H9 (cell line): ENCODE data around the gene LRP1B. TPM values are rescaled to one million over a fixed set of nuclear protein-coding genes. Genes with fewer than 3 reads are reported as not detected.
A peak's percentile ranks its signal among the peaks of the same experiment; 100 is the strongest.

Experiments used
- DNase-seq: peaks from one replicate; pipeline ENCODE4 v3.0.0-alpha.2; 2017
- H2AFZ ChIP-seq: one replicate; pipeline ENCODE4 v1.6.1; 2013; ENCODE audit warnings: mild to moderate bottlenecking, low read length, control low read depth, moderate library complexity
- H2AK5ac ChIP-seq: 2 replicates; pipeline ENCODE4 v1.6.1; 2013; ENCODE audit warnings: low read length, control low read depth, mixed read lengths; ENCODE audit not compliant: insufficient read length
- H2BK120ac ChIP-seq: one replicate; pipeline ENCODE4 v1.6.1; 2013; ENCODE audit warnings: low read depth, mild to moderate bottlenecking, low read length, control low read depth, inconsistent platforms; ENCODE audit not compliant: poor library complexity, severe bottlenecking
- H2BK12ac ChIP-seq: 2 replicates; pipeline ENCODE4 v1.6.1; 2013; ENCODE audit warnings: low read length, control low read depth, mixed read lengths, low read depth; ENCODE audit not compliant: insufficient read length
- H2BK15ac ChIP-seq: 2 replicates; pipeline ENCODE4 v1.6.1; 2013; ENCODE audit warnings: low read depth, low read length, control low read depth
- H2BK20ac ChIP-seq: one replicate; pipeline ENCODE4 v1.6.1; 2013; ENCODE audit warnings: low read depth, mild to moderate bottlenecking, low read length, control low read depth, inconsistent platforms; ENCODE audit not compliant: poor library complexity, severe bottlenecking
- H2BK5ac ChIP-seq: 2 replicates; pipeline ENCODE4 v1.6.1; 2013; ENCODE audit warnings: low read length, control low read depth, mixed read lengths; ENCODE audit not compliant: insufficient read length
- H3K14ac ChIP-seq: 2 replicates; pipeline ENCODE4 v1.6.1; 2013; ENCODE audit warnings: low read length, control low read depth; ENCODE audit not compliant: insufficient read depth
- H3K18ac ChIP-seq: 2 replicates; pipeline ENCODE4 v1.6.1; 2013; ENCODE audit warnings: low read depth, mild to moderate bottlenecking, mixed read lengths, low read length, control low read depth; ENCODE audit not compliant: insufficient read length
- H3K23ac ChIP-seq: 2 replicates; pipeline ENCODE4 v1.6.1; 2013; ENCODE audit warnings: low read length, control low read depth, mixed read lengths, low read depth; ENCODE audit not compliant: insufficient read length
- H3K23me2 ChIP-seq: 2 replicates; pipeline ENCODE4 v1.6.1; 2013; ENCODE audit warnings: low read depth, mild to moderate bottlenecking, mixed read lengths, low read length, control low read depth; ENCODE audit not compliant: insufficient read length, poor library complexity, severe bottlenecking
- H3K27ac ChIP-seq: 2 replicates; pipeline ENCODE4 v1.5.1; 2013; ENCODE audit warnings: low read length, control low read depth, mixed read lengths, low read depth; ENCODE audit not compliant: insufficient read length
- H3K27me3 ChIP-seq: 2 replicates; pipeline ENCODE4 v1.6.1; 2013; ENCODE audit warnings: low read length, control low read depth, inconsistent platforms; ENCODE audit not compliant: insufficient read depth
- H3K4ac ChIP-seq: 2 replicates; pipeline ENCODE4 v1.6.1; 2013; ENCODE audit warnings: low read depth, mild to moderate bottlenecking, control low read depth, inconsistent platforms, low read length, moderate library complexity
- H3K4me1 ChIP-seq: 2 replicates; pipeline ENCODE4 v1.6.1; 2013; ENCODE audit warnings: low read length, control low read depth, inconsistent platforms; ENCODE audit not compliant: insufficient read depth
- H3K4me2 ChIP-seq: 2 replicates; pipeline ENCODE4 v1.6.1; 2013; ENCODE audit warnings: low read length, control low read depth, mixed read lengths; ENCODE audit not compliant: insufficient read length, insufficient read depth
- H3K56ac ChIP-seq: 2 replicates; pipeline ENCODE4 v1.6.1; 2013; ENCODE audit warnings: low read depth, mild to moderate bottlenecking, mixed read lengths, low read length, control low read depth; ENCODE audit not compliant: insufficient read length
- H3K79me1 ChIP-seq: 2 replicates; pipeline ENCODE4 v1.6.1; 2013; ENCODE audit warnings: low read depth, mild to moderate bottlenecking, moderate library complexity, low read length, control low read depth, inconsistent platforms; ENCODE audit not compliant: insufficient read depth, poor library complexity, severe bottlenecking
- H3K79me2 ChIP-seq: 2 replicates; pipeline ENCODE4 v1.6.1; 2013; ENCODE audit warnings: low read length, control low read depth, inconsistent platforms; ENCODE audit not compliant: insufficient read depth
- H3K9ac ChIP-seq: 2 replicates; pipeline ENCODE4 v1.6.1; 2013; ENCODE audit warnings: low read length, control low read depth, mixed read lengths; ENCODE audit not compliant: insufficient read length; ENCODE audit errors: extremely low read depth
- H3K9me3 ChIP-seq: one replicate; pipeline ENCODE4 v1.6.1; 2013; ENCODE audit warnings: low read depth, low read length, inconsistent platforms; ENCODE audit not compliant: control insufficient read depth
- H3T11ph ChIP-seq: one replicate; pipeline ENCODE4 v1.6.1; 2013; ENCODE audit warnings: mild to moderate bottlenecking, low read length, control low read depth, inconsistent platforms
- H4K20me1 ChIP-seq: one replicate; pipeline ENCODE4 v1.6.1; 2013; ENCODE audit not compliant: control insufficient read depth, insufficient read length, insufficient read depth
- H4K5ac ChIP-seq: 2 replicates; pipeline ENCODE4 v1.6.1; 2013; ENCODE audit warnings: low read depth, mild to moderate bottlenecking, mixed read lengths, low read length, control low read depth; ENCODE audit not compliant: insufficient read length
- H4K8ac ChIP-seq: replicated peaks from 2 replicates; pipeline ENCODE4 v1.6.1; 2013; ENCODE audit warnings: low read length, control low read depth, mixed read lengths, low read depth; ENCODE audit not compliant: insufficient read length
- H4K91ac ChIP-seq: 2 replicates; pipeline ENCODE4 v1.6.1; 2013; ENCODE audit warnings: low read depth, mild to moderate bottlenecking, moderate library complexity, mixed read lengths, low read length, control low read depth; ENCODE audit not compliant: insufficient read length
- H3K27ac Mint-ChIP-seq, 3 experiments: 2 replicates in 2 of 3; 3 replicates in 1 of 3; pipeline ENCODE4 v1.8.0; 2020 to 2021; ENCODE audit warnings: mixed read lengths in 3 of 3, mild to moderate bottlenecking in 1 of 3, moderate library complexity in 1 of 3
- H3K27me3 Mint-ChIP-seq: 2 replicates; pipeline ENCODE4 v1.8.0; 2021; ENCODE audit warnings: low read depth, mild to moderate bottlenecking, moderate library complexity, mixed read lengths
- H3K36me3 Mint-ChIP-seq, 3 experiments: 2 replicates in 2 of 3; 3 replicates in 1 of 3; pipeline ENCODE4 v1.8.0; 2020 to 2021; ENCODE audit warnings: low read depth in 3 of 3, mixed read lengths in 3 of 3; ENCODE audit not compliant: insufficient read depth in 1 of 3
- H3K4me1 Mint-ChIP-seq, 2 experiments: 2 replicates each; pipeline ENCODE4 v1.8.0; 2020; ENCODE audit warnings: mixed read lengths in 2 of 2
- H3K4me3 Mint-ChIP-seq, 2 experiments: 2 replicates in 1 of 2; 3 replicates in 1 of 2; pipeline ENCODE4 v1.8.0; 2020 to 2021; ENCODE audit warnings: mild to moderate bottlenecking in 2 of 2, mixed read lengths in 2 of 2, moderate library complexity in 1 of 2
- H3K9me3 Mint-ChIP-seq, 2 experiments: 2 replicates in 1 of 2; 3 replicates in 1 of 2; pipeline ENCODE4 v1.8.0; 2020; ENCODE audit warnings: mild to moderate bottlenecking in 2 of 2, mixed read lengths in 2 of 2, moderate library complexity in 1 of 2
- CTCF ChIP-seq: fragments of 200-600 bp; sonication (generic); conservative IDR thresholded peaks from 3 replicates; pipeline ENCODE4 v1.8.0; 2021; ENCODE audit warnings: antibody characterized with exemption, mild to moderate bottlenecking
- WGBS: extraction: QIAGEN DNeasy Blood & Tissue Kit; methylation state at CpG from one replicate; pipeline ENCODE4 v1.1.7; 2013; ENCODE audit warnings: missing lambda C conversion rate, low lambda C conversion rate, mixed read lengths; ENCODE audit not compliant: insufficient read length; ENCODE audit errors: extremely low coverage; 5-methylcytosine and 5-hydroxymethylcytosine counted together
- total RNA-seq: library from RNA; stranded (reverse); gene quantifications from 2 replicates; pipeline ENCODE4 v1.2.1, GENCODE V29; 2021

LRP1B gene
- total RNA-seq, 1 experiment from 2014 or later, result not detected

GRCh38 chr2:141871913-141872634 lies 258.7 kb downstream of the LRP1B start:
- Mint-ChIP-seq H3K36me3 (no peaks in the 10 kb centered on the region), H3K27ac (peak overlapping the region; percentile 74 to 97 (median 83); a peak in 6 of 7 replicates), H3K4me1 (peaks cover 28 to 30% of the 10 kb centered on the region in 2 experiments), H3K9me3 (no peaks in the 10 kb centered on the region), H3K4me3 (peak overlapping the region; percentile 27 to 41; a peak in 3 of 5 replicates), H3K27me3 (no peaks in the 10 kb centered on the region)
- no peak overlapping the region for H4K8ac ChIP-seq
- H4K91ac ChIP-seq, result no peak overlapping the region
- H3K18ac ChIP-seq, result no peak overlapping the region
- WGBS, result no CpG with 5 or more reads among the region's 3 CpGs
- no peak overlapping the region for H2BK20ac ChIP-seq
- peaks cover 3% of the 10 kb centered on the region; the same call in 1 of the 2 replicates for H3K4me1 ChIP-seq
- no peaks in the 10 kb centered on the region for H3K9me3 ChIP-seq
- no peaks in the 10 kb centered on the region for H3K79me1 ChIP-seq
- H3T11ph ChIP-seq, result no peak overlapping the region
- no peak overlapping the region for H4K5ac ChIP-seq
- no peak overlapping the region for H2AK5ac ChIP-seq
- peak overlapping the region; percentile 78 for H3K27ac ChIP-seq
- H2BK15ac ChIP-seq, result no peak overlapping the region
- no peak overlapping the region for H2BK12ac ChIP-seq
- no peak overlapping the region for H3K23ac ChIP-seq
- no peaks in the 10 kb centered on the region for H3K27me3 ChIP-seq
- H3K9ac ChIP-seq, result no peak overlapping the region
- H2BK5ac ChIP-seq, result no peak overlapping the region
- no peak overlapping the region for H3K14ac ChIP-seq
- H3K56ac ChIP-seq, result no peak overlapping the region
- H3K4ac ChIP-seq, result no peak overlapping the region
- no peak overlapping the region for H2BK120ac ChIP-seq
- no peak for TF ChIP-seq CTCF
- H2AFZ ChIP-seq, result no peak overlapping the region
- H3K79me2 ChIP-seq, result no peaks in the 10 kb centered on the region
- no peaks in the 10 kb centered on the region for H4K20me1 ChIP-seq
- no peak overlapping the region for H3K4me2 ChIP-seq
- no peaks in the 10 kb centered on the region for H3K23me2 ChIP-seq
- DNase-seq, result no peak
